GM18507 (cell line): ENCODE data around the gene TSEN34.
"Not testable (repeated sequence)": the region's sequence is repeated elsewhere in the genome, so short reads cannot be mapped to it uniquely, and the experiment has no call there.

Experiments used
- DNase-seq: peaks from one replicate; pipeline ENCODE4 v3.0.0; 2011; ENCODE audit warnings: low read depth; ENCODE audit not compliant: insufficient read length; ENCODE audit errors: extremely low spot score
- FAIRE-seq: peaks from 2 replicates; lab custom pipeline; 2011; peaks lifted over from hg19 to GRCh38; lab: Jason Lieb, UNC

The TSEN34 gene

DNA sequence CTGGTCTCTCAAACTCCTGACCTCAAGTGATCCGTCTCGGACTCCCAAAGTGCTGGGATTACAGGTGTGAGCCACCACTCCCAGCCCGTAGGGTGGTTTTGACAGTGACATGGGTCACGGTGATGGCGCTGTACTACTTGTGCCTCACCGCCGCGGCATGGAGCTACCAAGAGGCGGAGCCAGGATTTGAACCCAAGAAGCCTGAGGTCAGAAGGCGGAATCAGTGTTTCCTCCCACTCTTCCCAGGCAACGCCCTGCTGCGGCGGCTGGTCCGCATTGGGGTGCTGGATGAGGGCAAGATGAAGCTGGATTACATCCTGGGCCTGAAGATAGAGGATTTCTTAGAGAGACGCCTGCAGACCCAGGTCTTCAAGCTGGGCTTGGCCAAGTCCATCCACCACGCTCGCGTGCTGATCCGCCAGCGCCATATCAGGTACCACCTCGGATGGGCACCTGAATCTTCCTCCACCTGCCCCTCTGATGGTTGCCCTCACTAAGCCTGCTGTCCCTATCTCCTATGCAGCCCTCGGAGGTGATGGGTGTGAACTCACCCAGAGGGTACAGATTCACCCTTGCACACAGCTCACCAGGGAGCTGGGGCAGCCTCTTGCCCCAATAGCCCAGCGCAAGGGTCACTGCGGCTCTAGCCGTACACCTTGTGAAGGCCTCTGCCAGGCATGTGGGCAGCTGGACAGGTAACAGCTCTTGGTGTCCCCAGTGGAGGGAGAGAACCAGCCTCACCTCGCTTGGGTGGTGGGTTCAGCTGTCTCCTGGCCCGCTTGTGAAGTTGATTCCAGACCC, 15.1 kb downstream of the TSEN34 start:
- DNase-seq (no peak), FAIRE-seq (no peak)

DNA sequence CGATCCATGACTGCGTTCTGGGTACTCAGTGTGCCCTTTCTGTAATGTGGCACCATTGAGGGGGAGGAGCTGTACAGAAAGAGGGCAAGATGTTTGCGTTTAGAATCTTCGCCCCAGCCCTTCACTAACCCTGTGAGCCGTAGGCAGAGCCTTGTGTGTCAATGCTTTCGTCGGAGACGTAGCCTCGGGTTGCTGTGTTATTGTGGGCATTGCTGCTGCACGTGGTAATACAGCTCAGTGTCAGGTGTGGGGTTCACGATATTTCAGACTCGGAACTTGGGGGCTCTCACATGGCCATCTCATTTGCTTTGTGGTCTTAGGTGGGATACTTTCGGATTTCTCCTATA, 15.7 kb downstream of the TSEN34 start:
- DNase-seq (no peak), FAIRE-seq (no peak)

- FAIRE-seq, DNase-seq: not testable (repeated sequence)
These were observed 16.1 kb downstream of the TSEN34 start for GRCh38 chr19:54207193-54207592.

DNA sequence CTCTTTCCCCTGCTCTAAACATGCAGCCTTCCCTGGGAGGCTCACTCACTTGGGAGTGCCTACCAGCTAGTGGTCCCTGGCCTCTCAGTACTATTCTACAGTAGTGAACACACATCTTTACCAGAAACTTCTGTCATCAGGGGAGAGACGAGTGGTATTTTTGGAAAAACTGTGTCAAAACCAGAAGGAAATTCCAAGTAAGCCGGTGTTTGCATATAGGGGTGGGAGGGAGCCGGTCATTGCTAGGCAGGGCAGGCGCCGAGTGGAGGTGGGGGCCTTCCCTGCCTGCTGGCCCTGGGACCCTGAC, 16.5 kb downstream of the TSEN34 start:
- FAIRE-seq (no peak), DNase-seq (no peak)

- FAIRE-seq = peak; percentile 86
- peak; percentile 30 for DNase-seq
These were observed 17.1 kb downstream of the TSEN34 start for GRCh38 chr19:54207983-54208783.

- FAIRE-seq (no peak), DNase-seq (no peak)
These were observed 17.6 kb downstream of the TSEN34 start for GRCh38 chr19:54208784-54209057.

DNA sequence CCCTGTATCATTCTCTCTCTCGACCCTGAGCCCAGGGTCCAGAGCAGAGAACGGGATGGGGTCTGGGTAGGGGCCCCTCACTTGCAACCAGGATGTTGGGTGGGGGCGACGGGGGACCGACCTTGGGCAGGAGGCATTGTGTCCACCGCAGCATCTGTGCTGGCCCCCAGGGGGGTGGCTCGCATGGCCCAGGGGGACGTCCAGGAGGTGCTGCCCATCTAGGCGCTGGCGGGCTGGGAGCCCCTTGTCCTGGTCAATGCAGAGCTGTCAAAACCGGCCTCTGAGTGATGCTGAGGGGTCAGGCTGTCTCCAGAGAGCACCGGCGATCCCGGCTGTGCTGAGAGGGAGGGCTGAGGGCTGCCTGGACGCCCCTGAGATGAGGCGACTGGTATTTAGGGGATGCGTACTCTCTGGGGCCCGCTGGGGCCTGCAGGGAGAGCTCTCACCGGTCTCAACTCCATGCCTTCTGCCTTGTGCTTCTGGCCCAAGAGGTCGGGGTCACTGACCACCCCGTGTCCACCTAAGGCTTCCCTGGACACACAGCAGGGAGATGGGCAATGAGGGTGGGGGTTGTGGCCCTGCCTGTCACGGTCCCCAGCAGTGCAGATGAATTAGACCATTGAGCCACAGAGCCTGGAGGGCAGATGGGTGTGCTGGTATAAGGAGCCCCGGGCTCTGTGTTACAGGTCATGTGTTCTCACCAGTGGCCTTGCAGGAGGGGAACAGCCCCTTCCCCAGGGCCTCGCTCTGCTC, 18.1 kb downstream of the TSEN34 start:
- DNase-seq (no peak), FAIRE-seq (no peak)

GRCh38 chr19:54209811-54210494, 18.8 kb downstream of the TSEN34 start:
- no peak for FAIRE-seq
- DNase-seq = no peak

DNA sequence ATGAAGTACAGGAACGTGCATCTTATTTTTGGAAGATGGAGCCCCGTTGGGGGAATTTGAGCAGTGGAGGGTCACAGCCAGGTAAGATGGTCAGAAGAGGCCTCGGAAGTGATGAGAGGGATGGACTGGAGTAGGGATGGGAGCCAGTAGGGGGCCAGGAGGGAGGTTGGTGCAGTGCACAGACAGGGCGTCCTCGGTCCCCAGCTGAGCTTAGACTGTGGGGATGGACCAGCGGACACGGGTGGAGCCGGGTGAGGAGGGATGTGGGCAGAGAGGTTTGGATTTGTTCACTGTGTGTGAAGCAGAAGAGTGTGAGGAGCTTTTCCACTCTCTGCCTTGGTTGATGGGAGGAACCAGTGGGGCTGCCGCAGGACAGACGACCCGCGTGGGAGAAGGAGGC, 20.1 kb downstream of the TSEN34 start:
- DNase-seq (no peak), FAIRE-seq (no peak)

GRCh38 chr19:54214217-54214616, 23.1 kb downstream of the TSEN34 start:
- DNase-seq, FAIRE-seq: not testable (repeated sequence)

DNA sequence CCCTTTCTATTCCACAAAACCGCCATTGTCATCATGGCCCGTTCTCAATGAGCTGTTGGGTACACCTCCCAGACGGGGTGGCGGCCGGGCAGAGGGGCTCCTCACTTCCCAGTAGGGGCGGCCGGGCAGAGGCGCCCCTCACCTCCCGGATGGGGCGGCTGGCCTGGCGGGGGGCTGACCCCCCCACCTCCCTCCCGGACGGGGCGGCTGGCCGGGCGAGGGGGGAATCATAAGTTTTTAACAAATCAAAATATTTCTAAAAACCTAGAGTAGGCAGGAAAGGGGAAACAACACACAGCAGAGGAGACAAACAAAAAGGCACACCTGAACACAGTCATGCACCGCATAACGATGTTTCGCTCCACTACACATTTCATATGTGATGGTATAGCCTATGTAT, 23.6 kb downstream of the TSEN34 start:
- FAIRE-seq, DNase-seq: not testable (repeated sequence)

GRCh38 chr19:54216869-54217268, 25.8 kb downstream of the TSEN34 start:
- FAIRE-seq (no peak), DNase-seq (no peak)

- DNase-seq, FAIRE-seq: not testable (repeated sequence)
These were observed 26.6 kb downstream of the TSEN34 start for GRCh38 chr19:54217517-54218247.

DNA sequence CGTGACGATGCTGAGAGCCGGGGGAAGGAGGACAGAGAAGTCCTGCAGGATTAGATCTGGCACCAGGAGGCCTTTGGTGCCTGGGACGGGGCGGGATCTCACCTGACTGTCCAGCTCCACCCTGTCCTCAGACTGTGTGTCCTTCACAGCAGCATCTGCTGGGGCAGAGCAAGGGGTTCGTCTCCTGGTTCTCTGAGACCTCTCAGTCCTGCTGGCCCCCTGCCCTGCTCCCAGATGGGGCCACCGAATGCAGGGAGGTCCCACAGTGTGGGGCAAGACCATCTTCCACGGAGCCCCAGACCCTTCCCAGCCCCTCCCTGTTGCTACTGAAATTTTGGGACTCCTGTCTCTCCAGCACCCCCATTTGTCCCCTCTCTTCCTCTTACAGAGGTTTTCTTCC, 27.2 kb downstream of the TSEN34 start:
- DNase-seq (no peak), FAIRE-seq (no peak)

DNA sequence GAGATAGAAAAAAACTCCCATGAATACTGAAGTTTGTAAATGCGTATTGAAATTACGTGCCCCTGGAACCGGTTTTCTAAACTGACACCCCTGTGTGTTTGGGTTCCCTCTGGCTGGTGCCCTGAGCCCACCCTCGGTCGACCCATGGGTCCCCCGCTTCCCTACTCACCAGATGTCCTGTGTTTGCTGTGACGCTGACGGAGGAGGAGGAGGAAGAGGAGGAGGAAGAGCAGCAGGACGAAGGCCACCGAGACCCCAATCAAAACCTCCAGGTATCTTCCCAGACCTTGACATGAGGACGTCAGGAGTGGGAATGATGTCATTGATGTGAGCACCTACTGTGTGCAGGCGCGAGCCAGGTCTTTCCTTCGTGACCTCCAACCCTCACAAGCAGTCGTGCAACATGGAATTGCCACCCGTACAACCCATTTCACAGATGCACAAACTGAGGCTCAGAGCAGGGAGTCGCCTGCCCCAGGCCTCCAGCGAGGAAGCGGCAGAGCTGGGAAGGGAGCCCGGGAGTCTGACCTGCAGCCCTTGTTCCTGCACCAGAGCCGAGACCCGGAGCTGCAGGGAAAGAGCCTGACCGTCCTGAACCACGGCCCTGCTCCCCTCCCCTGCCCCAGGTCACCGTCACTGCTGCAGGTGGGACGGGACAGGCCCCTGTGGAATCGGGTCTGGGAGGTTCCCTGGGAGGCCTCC, 28.0 kb downstream of the TSEN34 start:
- no peak for DNase-seq
- no peak for FAIRE-seq

DNA sequence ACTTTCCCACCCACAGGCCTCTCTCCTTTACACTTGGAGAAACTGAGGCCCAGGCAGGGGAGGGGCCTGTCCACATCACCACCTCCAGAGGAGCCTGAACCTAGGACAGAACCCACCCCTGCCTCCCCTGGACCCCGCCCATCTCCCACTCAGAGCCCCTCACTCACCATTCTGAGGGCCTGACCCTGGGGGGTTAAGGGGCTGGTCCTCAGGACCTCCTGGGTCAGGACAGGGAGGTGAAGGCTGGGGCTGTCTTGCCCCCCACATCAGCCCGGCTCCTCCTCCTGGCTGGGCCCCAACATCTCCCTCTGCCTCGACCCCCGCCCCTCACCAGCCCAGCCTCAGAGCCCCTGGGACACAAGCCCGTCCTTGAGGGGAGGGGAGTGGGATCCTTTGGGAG, 28.6 kb downstream of the TSEN34 start:
- not testable (repeated sequence) for FAIRE-seq, DNase-seq

- FAIRE-seq, DNase-seq: not testable (repeated sequence)
These were observed 30.8 kb downstream of the TSEN34 start for GRCh38 chr19:54221947-54222346.

DNA sequence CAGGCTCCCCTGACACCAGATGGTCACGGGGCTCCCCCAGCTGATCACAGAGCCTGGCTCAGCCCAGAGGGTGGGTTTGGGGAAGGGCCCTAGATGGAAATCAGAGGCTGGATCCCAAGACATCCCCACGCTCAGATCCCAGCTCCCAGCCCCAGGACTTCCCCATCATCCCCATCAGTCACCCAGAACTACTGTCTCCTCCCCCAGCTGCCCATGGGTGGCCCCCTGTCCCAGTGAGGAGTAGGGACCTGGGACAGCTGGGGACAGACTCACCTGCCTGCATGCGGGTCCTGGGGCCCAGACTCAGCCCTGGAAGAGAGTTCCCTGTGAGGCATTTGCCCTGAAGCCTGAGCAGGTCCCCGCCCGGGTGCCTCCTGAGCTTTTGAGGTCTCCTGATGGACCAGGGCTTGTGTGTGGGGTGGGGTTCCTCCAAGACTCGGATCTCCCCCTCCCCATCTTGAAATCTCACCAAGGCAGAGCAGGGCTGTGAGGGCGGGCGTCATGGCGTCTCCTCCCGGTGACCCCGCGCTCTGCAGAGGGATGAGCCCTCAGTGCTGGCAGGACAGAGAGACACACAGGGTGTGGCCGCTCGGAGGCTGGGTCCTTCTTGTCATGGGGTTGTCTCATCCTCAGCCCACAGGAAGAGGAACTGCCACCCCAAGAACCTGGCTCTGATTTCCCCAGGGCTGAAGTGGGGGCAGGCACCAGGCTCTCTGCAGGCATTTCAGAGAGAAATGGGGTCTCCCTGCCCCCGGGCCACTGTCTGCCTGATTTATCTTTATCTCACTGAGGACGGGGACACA, 31.6 kb downstream of the TSEN34 start, which contains the start of gene LILRB3:
Gene LILRB3 (minus strand): TSS at position 534 of the 803 bp plus-strand sequence. CDS start 31 bp downstream, at position 503.
- DNase-seq, FAIRE-seq: not testable (repeated sequence)
